Gastroesophageal sphincter (tissue), 3 donors: ENCODE measurements around the gene SHCBP1L.

Experiments
- CTCF ChIP-seq, 4 experiments: fragments of 200-600 bp in 2 of 4; fragments of 450-650 bp in 2 of 4; sonication (generic) in 1 of 4; IDR thresholded peaks; one replicate each; pipeline ENCODE4 v1.5.1; 2017 to 2019; ENCODE audit warnings: antibody characterized with exemption in 4 of 4, mild to moderate bottlenecking in 2 of 4, moderate library complexity in 2 of 4
- EP300 ChIP-seq: sonication (generic); formaldehyde crosslinking; IDR thresholded peaks from one replicate; pipeline ENCODE4 v1.6.1; 2017; ENCODE audit warnings: antibody characterized with exemption, mild to moderate bottlenecking
- POLR2AphosphoS5 ChIP-seq: sonication (generic); formaldehyde crosslinking; IDR thresholded peaks from one replicate; pipeline ENCODE4 v1.6.1; 2017; ENCODE audit warnings: antibody characterized with exemption

- no peak for TF ChIP-seq POLR2AphosphoS5
- TF ChIP-seq CTCF (IDR thresholded peaks at IDR 0.05), result no peak
- TF ChIP-seq EP300, result no peak
Measured at GRCh38 chr1:182885591-182885990, 67.4 kb downstream of the SHCBP1L start.
